ENCODE results near the gene NSG1. TPM values are rescaled to one million over a fixed set of nuclear protein-coding genes. Genes with fewer than 3 reads are reported as not detected.

The NSG1 gene
- total and polyA plus RNA-seq, 2 donors (not counting 3 experiments of a cell fraction or from before 2014, with no cell fraction given) = 2.0 to 2.9 TPM

DNA sequence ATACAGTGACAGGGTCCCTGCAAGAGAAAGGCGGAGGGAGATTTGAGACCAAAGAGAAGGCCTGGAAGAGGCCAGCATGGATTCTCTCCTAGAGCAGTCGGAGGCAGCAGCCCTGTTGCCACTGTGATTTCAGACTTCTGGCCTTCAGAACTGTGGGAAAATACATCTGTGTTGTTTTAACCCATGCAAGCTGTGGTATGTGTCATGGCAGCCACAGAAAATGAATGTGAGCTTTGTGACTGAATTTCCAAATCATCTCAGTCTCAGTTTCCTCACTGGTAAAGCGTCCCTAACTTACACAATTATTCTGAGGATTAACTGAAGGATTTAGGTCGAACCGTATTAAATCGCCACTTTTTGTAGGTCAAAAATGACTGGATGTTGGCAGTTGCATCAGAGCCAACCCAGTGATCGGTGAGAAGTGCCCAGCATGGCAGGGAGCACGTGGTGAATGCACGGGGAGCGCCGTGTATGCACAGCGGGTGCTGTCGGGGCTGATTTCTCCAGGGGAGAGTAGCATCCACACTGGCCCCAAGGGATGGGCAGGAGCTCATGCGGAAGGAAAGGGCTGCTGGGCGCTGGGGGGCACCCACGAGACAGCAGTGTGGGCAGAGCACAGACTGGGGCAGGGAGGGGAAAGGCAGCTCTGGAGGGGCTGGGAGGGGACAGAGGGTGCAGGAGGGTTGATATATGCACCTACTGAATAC lies 23.8 kb upstream of the NSG1 start:
- dilution Hi-C loops (cut with MboI; ENCODE audit: extremely low pct_ligation_motif_present, low sequenced_read_pairs) = no loop called here
- BruUV-seq (replicated peaks) = no TSS peak
- H3K27me3 ChIP-seq (ENCODE audit: control insufficient read depth in 2 of 2, insufficient read depth in 2 of 2, low read length in 2 of 2) = peaks cover 0 to 2% of the 10 kb centered on the region in 2 experiments
- POLR2A ChIA-PET = no interaction called here
- H4K20me1 ChIP-seq (replicated peaks; ENCODE audit: control insufficient read depth, extremely low read depth, insufficient read depth, low read length) = no peaks in the 10 kb centered on the region
- H3K9me1 ChIP-seq (replicated peaks; ENCODE audit: control insufficient read depth, extremely low read depth, insufficient read depth, low read length) = no peaks in the 10 kb centered on the region
- intact Hi-C loops (cut with micrococcal nuclease) = no loop called here
- H3K4me1 ChIP-seq (ENCODE audit: control insufficient read depth, extremely low read depth, insufficient read depth, low read length) = no peaks in the 10 kb centered on the region
- H3K79me2 ChIP-seq (ENCODE audit: control insufficient read depth, insufficient read depth, low read length) = no peaks in the 10 kb centered on the region
- TF ChIP-seq JUN (IDR thresholded peaks at IDR 0.05; ENCODE audit: borderline replicate concordance, insufficient read depth, insufficient read length, low read depth) (no peak), POLR2AphosphoS5 (IDR thresholded peaks at IDR 0.05; ENCODE audit: insufficient read depth, low read depth, low read length) (no peak), FOS (IDR thresholded peaks at IDR 0.05; ENCODE audit: borderline replicate concordance, insufficient read depth, low read length) (no peak), POLR2A (IDR thresholded peaks at IDR 0.05; ENCODE audit: low read depth, low read length) (no peak), MYC (IDR thresholded peaks at IDR 0.05; ENCODE audit: low read depth, low read length) (no peak), GATA2 (IDR thresholded peaks at IDR 0.05; ENCODE audit: insufficient read depth, insufficient read length, low read depth, low read length) (no peak), EZH2 (IDR thresholded peaks at IDR 0.05; ENCODE audit: borderline replicate concordance, low read depth, low read length, severe bottlenecking) (no peak)
- TF ChIP-seq, protein P1, sequence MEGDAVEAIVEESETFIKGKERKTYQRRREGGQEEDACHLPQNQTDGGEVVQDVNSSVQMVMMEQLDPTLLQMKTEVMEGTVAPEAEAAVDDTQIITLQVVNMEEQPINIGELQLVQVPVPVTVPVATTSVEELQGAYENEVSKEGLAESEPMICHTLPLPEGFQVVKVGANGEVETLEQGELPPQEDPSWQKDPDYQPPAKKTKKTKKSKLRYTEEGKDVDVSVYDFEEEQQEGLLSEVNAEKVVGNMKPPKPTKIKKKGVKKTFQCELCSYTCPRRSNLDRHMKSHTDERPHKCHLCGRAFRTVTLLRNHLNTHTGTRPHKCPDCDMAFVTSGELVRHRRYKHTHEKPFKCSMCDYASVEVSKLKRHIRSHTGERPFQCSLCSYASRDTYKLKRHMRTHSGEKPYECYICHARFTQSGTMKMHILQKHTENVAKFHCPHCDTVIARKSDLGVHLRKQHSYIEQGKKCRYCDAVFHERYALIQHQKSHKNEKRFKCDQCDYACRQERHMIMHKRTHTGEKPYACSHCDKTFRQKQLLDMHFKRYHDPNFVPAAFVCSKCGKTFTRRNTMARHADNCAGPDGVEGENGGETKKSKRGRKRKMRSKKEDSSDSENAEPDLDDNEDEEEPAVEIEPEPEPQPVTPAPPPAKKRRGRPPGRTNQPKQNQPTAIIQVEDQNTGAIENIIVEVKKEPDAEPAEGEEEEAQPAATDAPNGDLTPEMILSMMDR (IDR thresholded peaks at IDR 0.05; ENCODE audit: extremely low read depth in 1 of 2, insufficient read depth in 1 of 2, low read depth in 1 of 2, low read length in 2 of 2) = no peak
- TF ChIP-seq, protein P2, sequence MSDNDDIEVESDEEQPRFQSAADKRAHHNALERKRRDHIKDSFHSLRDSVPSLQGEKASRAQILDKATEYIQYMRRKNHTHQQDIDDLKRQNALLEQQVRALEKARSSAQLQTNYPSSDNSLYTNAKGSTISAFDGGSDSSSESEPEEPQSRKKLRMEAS (IDR thresholded peaks at IDR 0.05; ENCODE audit: insufficient read depth, insufficient read length) = no peak
- H3K36me3 ChIP-seq (ENCODE audit: control insufficient read depth in 2 of 2, extremely low read depth in 1 of 2, insufficient read depth in 2 of 2, low read length in 2 of 2) = no peaks in the 10 kb centered on the region
- no peak overlapping the region for H3K27ac ChIP-seq (ENCODE audit: insufficient read depth, low read depth, low read length)
- CTCF ChIA-PET = no interaction called here
- H3K9ac ChIP-seq (replicated peaks; ENCODE audit: extremely low read depth, insufficient read depth, low read length) = no peak overlapping the region
- no peak for DNase-seq (ENCODE audit: low read depth, low spot score)
- no peak overlapping the region for H3K4me2 ChIP-seq (ENCODE audit: insufficient read depth, low read length)
- no peak for FAIRE-seq
- no peak overlapping the region for H3K4me3 ChIP-seq (replicated peaks in 1 of 3; ENCODE audit: insufficient read depth in 1 of 3, low read depth in 1 of 3, low read length in 3 of 3)
- H3K9me3 ChIP-seq (replicated peaks; ENCODE audit: control insufficient read depth, insufficient read depth, low read length) = no peaks in the 10 kb centered on the region
- H2AFZ ChIP-seq (ENCODE audit: low read depth, low read length) = no peak overlapping the region

All from endothelial cell of umbilical vein (primary cell).